Measurements from ENCODE around the gene EVI5L. TPM values are rescaled to one million over a fixed set of nuclear protein-coding genes. Genes with fewer than 3 reads are reported as not detected.
A peak's percentile ranks its signal among the peaks of the same experiment; 100 is the strongest.
"Not testable (repeated sequence)": the region's sequence is repeated elsewhere in the genome, so short reads cannot be mapped to it uniquely, and the experiment has no call there.

EVI5L gene
- polyA plus RNA-seq, 4 donors = 2.9 to 8.4 (median 5.6) TPM

DNA sequence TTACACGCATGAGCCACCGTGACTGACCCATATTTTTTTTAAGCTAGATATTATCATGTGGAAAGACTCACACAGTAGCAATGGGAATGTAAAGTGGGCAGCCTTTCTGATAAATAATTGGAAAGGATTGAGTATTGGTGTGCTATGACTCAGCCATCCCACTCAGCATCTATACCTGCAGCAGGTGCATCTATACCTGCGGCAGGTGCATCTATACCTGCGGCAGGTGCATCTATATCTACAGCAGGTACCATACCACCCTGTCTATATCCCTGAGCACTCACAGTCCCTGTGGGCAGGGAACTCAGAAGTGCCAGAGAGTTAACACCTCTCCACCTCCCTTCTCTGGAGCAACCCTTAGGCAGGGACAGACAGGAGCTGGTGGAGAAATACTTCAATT, 53.1 kb downstream of the EVI5L start:
- DNase-seq (no peak), FAIRE-seq (no peak)
- 52 to 85% (median 62%) methylated on average over 4 of the region's 4 CpGs for WGBS, 3 donors
- H3K4me3 ChIP-seq (ENCODE audit: low read depth in 1 of 3, low read length in 3 of 3) = no peak overlapping the region
- peaks cover 0 to 7% (median 0%) of the 10 kb centered on the region in 3 donors for H3K4me1 ChIP-seq (ENCODE audit: control insufficient read depth in 3 of 3, insufficient read depth in 2 of 3, low read depth in 1 of 3, low read length in 2 of 3)
- H3K9me3 ChIP-seq (ENCODE audit: control insufficient read depth in 2 of 2, insufficient read depth in 1 of 2, low read depth in 1 of 2, low read length in 1 of 2) = no peaks in the 10 kb centered on the region
- peaks cover 0 to 9% (median 0%) of the 10 kb centered on the region in 3 donors for H3K27me3 ChIP-seq (ENCODE audit: control insufficient read depth in 3 of 3, insufficient read depth in 3 of 3, low read length in 3 of 3)
- H3K36me3 ChIP-seq (ENCODE audit: control insufficient read depth in 3 of 3, insufficient read depth in 2 of 3, low read depth in 1 of 3, low read length in 3 of 3) = no peaks in the 10 kb centered on the region
- H3K27ac ChIP-seq (ENCODE audit: low read depth in 1 of 3, low read length in 2 of 3) = no peak overlapping the region

DNA sequence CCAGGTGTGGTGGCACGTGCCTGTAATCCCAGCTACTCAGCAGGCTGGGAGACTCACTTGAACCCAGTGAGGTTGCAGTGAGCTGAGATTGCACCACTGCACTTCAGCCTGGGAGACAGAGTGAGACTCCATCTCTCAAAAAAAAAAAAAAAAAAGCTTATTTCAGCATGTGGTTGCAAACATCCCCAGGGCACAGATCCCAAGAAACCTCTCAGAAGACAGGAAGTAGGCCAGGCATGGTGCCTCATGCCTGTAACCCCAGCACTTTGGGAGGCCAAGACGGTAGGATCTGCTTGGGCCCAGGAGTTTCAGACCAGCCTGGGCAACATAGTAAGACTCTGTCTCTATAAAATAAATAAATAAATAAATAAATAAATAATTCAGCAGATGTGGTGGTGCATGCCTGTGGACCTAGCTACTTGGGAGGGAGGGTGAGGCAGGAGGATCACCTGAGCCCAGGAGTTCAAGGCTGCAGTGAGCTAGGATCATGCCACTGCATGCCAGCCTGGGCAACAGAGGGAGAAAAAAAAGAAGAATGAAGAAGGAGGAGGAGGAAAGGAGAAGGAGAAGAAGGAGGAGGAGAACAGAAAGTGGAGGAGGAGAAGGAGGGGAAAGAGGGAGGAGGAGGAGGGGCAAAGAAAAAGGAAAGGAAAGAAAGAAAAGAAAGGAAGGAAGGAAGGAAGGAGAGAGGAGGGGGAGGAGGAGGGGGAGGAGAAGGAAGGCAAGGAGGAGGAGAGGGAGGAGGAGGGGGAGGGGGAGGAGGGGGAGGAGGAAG, 54.0 kb downstream of the EVI5L start:
- DNase-seq = no peak
- 79 to 90% (median 88%) methylated on average over 2 of the region's 2 CpGs for WGBS, 3 donors
- Histone ChIP-seq H3K9me3 (ENCODE audit: control insufficient read depth in 2 of 2, insufficient read depth in 1 of 2, low read depth in 1 of 2, low read length in 1 of 2) (no peaks in the 10 kb centered on the region), H3K36me3 (ENCODE audit: control insufficient read depth in 3 of 3, insufficient read depth in 2 of 3, low read depth in 1 of 3, low read length in 3 of 3) (no peaks in the 10 kb centered on the region), H3K4me1 (ENCODE audit: control insufficient read depth in 3 of 3, insufficient read depth in 2 of 3, low read depth in 1 of 3, low read length in 2 of 3) (peaks cover 0 to 8% (median 0%) of the 10 kb centered on the region in 3 donors), H3K4me3 (ENCODE audit: low read depth in 1 of 3, low read length in 3 of 3) (no peak overlapping the region), H3K27ac (ENCODE audit: low read depth in 1 of 3, low read length in 2 of 3) (no peak overlapping the region), H3K27me3 (ENCODE audit: control insufficient read depth in 3 of 3, insufficient read depth in 3 of 3, low read length in 3 of 3) (peaks cover 0 to 16% (median 2%) of the 10 kb centered on the region in 3 donors)
- no peak for FAIRE-seq

DNA sequence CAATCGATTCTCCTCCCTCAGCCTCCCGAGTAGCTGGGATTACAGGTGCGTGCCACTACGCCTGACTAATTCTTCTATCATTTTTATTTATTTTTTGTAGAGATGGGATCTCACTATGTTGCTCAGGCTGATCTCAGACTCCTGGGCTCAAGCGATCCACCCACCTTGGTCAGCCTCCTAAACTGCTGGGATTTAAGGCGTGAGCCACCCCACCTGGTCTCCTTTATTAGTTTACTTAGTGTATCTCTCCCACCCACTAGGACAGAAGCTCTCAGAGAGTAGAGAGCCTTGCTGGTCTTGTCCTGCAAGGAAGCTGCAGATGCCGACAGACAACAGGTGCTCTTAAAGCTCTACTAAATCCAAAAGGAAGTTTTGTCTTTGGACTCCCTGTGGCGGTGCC, 55.8 kb downstream of the EVI5L start:
- FAIRE-seq = no peak
- Histone ChIP-seq H3K27ac (ENCODE audit: low read depth in 1 of 3, low read length in 2 of 3) (no peak overlapping the region), H3K36me3 (ENCODE audit: control insufficient read depth in 3 of 3, insufficient read depth in 2 of 3, low read depth in 1 of 3, low read length in 3 of 3) (no peaks in the 10 kb centered on the region), H3K9me3 (ENCODE audit: control insufficient read depth in 2 of 2, insufficient read depth in 1 of 2, low read depth in 1 of 2, low read length in 1 of 2) (no peaks in the 10 kb centered on the region), H3K27me3 (ENCODE audit: control insufficient read depth in 3 of 3, insufficient read depth in 3 of 3, low read length in 3 of 3) (peaks cover 0 to 19% (median 2%) of the 10 kb centered on the region in 3 donors), H3K4me3 (ENCODE audit: low read depth in 1 of 3, low read length in 3 of 3) (no peak overlapping the region), H3K4me1 (ENCODE audit: control insufficient read depth in 3 of 3, insufficient read depth in 2 of 3, low read depth in 1 of 3, low read length in 2 of 3) (peaks cover 0 to 8% (median 0%) of the 10 kb centered on the region in 3 donors)
- 68 to 83% (median 76%) methylated on average over 8 of the region's 8 CpGs for WGBS, 3 donors
- DNase-seq = no peak

DNA sequence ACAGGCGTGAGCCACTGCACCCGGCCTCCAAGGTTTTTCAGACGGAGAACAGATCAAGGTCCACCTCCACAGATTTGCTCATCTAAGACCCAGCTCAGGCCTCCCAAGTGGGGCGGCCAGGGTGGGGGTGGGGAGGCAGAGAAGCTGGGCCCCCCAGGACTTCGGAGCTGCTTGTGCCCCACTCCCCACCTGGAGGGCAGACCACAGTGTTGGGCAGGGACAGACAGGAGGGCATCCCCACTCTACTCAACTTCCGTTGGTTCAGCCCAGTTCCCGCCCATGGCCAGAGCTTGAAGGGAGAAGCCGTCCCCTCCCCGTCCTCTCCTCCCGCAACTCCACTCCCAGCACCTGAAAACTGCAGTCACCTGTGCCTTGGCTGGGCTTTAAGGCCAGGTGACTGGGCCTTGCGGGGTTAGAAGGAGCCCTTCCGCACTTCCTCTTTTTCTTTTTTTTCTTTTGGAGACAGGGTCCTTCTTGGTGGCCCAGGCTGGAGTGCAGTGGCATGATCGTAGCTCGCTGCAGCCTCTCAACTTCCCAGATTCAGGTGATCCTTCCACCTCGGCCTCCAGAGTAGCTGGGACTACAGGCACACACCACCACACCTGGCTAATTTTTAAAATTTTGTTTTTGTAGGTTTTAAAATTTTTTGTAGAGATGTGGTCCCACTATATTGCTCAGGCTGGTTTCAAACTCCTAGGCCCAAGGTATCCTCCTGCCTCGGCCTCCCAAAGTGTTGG, 57.6 kb downstream of the EVI5L start:
- 39 to 68% (median 50%) methylated on average over 16 of the region's 16 CpGs for WGBS, 3 donors
- no peak for FAIRE-seq

DNA sequence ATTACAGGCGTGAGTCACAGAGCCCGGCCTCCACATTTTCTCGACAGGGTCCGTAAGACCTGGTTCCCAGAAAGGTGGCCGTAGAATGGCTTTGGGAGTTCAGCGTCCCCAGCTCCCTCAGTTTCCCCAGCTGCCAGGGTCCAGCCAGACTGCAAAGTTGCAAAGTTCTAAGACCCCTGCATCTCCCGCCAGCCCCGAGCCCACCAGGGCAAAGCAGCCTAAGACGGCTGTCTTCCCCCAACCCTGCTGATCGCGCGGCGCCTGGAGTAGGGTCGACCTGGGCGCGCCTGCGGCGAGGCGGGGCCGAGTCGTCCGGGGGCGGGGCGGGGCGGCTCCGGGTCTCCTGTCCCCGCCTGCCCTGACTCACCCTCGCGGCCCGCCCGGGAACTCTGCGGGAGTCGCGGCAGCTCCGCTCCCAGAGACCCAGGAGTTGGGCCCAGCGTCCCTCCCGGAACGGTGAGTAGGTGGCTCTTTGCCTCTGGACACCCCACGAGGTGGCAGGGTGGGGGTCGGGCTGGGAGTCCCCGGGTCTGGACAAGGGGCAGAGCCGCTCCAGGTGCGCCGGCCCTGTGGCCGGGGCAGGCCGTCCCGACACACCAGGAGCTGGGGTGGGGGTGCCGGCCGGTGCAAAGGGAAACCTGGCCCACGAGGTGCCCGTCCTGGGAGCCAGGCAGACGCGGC, 58.3 kb downstream of the EVI5L start, which contains the start of gene LRRC8E:
LRRC8E (plus strand) TSS at position 366 of the 681 bp plus-strand sequence. CDS start 7,094 bp downstream, outside the sequence.
- H3K36me3 ChIP-seq (ENCODE audit: control insufficient read depth in 3 of 3, insufficient read depth in 2 of 3, low read depth in 1 of 3, low read length in 3 of 3) = no peaks in the 10 kb centered on the region
- peak; percentile 72 to 80 for DNase-seq
- peaks cover 0 to 8% (median 0%) of the 10 kb centered on the region in 3 donors for H3K4me1 ChIP-seq (ENCODE audit: control insufficient read depth in 3 of 3, insufficient read depth in 2 of 3, low read depth in 1 of 3, low read length in 2 of 3)
- FAIRE-seq = no peak
- H3K4me3 ChIP-seq (ENCODE audit: low read depth in 1 of 3, low read length in 3 of 3) = peak within 1 kb of the TSS; percentile 26 to 39 (median 28)
- H3K27me3 ChIP-seq (ENCODE audit: control insufficient read depth in 3 of 3, insufficient read depth in 3 of 3, low read length in 3 of 3) = peaks cover 0 to 19% (median 2%) of the 10 kb centered on the region in 3 donors
- WGBS, 3 donors = 7 to 9% (median 7%) methylated on average over 53 of the region's 53 CpGs
- H3K27ac ChIP-seq (ENCODE audit: low read depth in 1 of 3, low read length in 2 of 3) = no peak within 1 kb of the TSS
- H3K9me3 ChIP-seq (ENCODE audit: control insufficient read depth in 2 of 2, insufficient read depth in 1 of 2, low read depth in 1 of 2, low read length in 1 of 2) = no peaks in the 10 kb centered on the region

More for the DNA sequence above, 57.6 kb downstream of the EVI5L start:
- Histone ChIP-seq H3K4me3 (ENCODE audit: low read depth in 1 of 3, low read length in 3 of 3) (no peak overlapping the region), H3K36me3 (ENCODE audit: control insufficient read depth in 3 of 3, insufficient read depth in 2 of 3, low read depth in 1 of 3, low read length in 3 of 3) (no peaks in the 10 kb centered on the region), H3K9me3 (ENCODE audit: control insufficient read depth in 2 of 2, insufficient read depth in 1 of 2, low read depth in 1 of 2, low read length in 1 of 2) (no peaks in the 10 kb centered on the region), H3K27ac (ENCODE audit: low read depth in 1 of 3, low read length in 2 of 3) (no peak overlapping the region), H3K27me3 (ENCODE audit: control insufficient read depth in 3 of 3, insufficient read depth in 3 of 3, low read length in 3 of 3) (peaks cover 0 to 19% (median 2%) of the 10 kb centered on the region in 3 donors), H3K4me1 (ENCODE audit: control insufficient read depth in 3 of 3, insufficient read depth in 2 of 3, low read depth in 1 of 3, low read length in 2 of 3) (peaks cover 0 to 8% (median 0%) of the 10 kb centered on the region in 3 donors)
- DNase-seq = no peak

DNA sequence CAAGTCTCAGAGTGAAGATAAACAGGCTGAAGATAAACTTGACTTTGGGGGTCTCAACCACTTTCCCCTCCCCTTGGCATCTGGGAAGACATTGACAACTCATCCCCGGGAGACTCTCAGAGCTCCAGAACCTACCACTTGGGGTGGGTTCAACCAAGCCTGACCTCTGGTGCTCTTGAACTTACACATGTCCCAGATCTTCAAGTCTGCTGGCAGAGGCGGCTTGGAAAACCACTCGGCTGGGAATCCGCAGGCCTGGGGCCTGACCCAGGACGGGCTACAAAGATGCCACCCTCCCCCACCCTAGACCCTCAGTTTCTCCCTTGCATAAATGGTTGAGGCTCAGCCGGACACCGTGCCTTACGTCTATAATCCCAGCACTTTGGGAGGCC, 58.8 kb downstream of the EVI5L start:
- DNase-seq (no peak), FAIRE-seq (no peak)
- Histone ChIP-seq H3K27ac (ENCODE audit: low read depth in 1 of 3, low read length in 2 of 3) (no peak overlapping the region), H3K27me3 (ENCODE audit: control insufficient read depth in 3 of 3, insufficient read depth in 3 of 3, low read length in 3 of 3) (peaks cover 0 to 19% (median 2%) of the 10 kb centered on the region in 3 donors), H3K4me3 (ENCODE audit: low read depth in 1 of 3, low read length in 3 of 3) (peak overlapping the region; percentile 26 to 39 (median 28)), H3K36me3 (ENCODE audit: control insufficient read depth in 3 of 3, insufficient read depth in 2 of 3, low read depth in 1 of 3, low read length in 3 of 3) (no peaks in the 10 kb centered on the region), H3K9me3 (ENCODE audit: control insufficient read depth in 2 of 2, insufficient read depth in 1 of 2, low read depth in 1 of 2, low read length in 1 of 2) (no peaks in the 10 kb centered on the region), H3K4me1 (ENCODE audit: control insufficient read depth in 3 of 3, insufficient read depth in 2 of 3, low read depth in 1 of 3, low read length in 2 of 3) (peaks cover 0 to 8% (median 0%) of the 10 kb centered on the region in 3 donors)
- WGBS, 3 donors = 73 to 78% (median 74%) methylated on average over 8 of the region's 8 CpGs

DNA sequence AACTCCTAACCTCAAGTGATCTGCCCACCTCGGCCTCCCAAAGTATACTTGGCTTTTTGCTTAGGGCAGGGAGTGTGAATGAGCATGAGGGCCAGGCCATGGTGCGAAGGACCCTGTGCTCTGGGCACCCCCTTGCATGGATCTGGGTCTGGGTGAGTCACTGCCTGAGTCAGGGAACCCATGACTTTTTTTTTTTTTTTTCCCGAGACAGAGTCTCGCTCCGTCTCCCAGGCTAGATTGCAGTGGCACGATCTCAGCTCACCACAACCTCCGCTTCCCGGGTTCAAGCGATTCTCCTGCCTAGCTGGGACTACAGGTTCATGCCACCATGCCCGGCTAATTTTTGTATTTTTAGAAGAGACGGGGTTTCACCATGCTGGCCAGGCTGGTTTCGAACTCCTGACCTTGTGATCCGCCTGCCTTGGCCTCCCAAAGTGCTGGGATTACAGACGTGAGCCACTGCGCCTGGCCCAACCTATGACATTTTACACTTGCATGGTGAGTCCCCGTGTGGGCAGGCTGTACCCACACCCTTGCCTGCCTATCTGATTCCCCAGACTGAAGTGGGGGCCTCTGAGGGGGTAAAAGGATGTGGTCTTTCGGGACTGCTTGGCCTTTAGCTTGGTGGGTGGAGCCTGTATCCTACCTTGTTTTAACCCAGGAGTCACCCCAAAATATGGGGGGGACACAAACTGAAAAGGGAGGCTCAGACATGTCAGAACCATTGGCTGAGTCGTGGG, 63.5 kb downstream of the EVI5L start:
- not testable (repeated sequence) for H3K27me3 ChIP-seq (ENCODE audit: control insufficient read depth in 3 of 3, insufficient read depth in 3 of 3, low read length in 3 of 3); H3K4me3 ChIP-seq (ENCODE audit: low read depth in 1 of 3, low read length in 3 of 3); H3K9me3 ChIP-seq (ENCODE audit: control insufficient read depth in 2 of 2, insufficient read depth in 1 of 2, low read depth in 1 of 2, low read length in 1 of 2); DNase-seq; H3K27ac ChIP-seq (ENCODE audit: low read depth in 1 of 3, low read length in 2 of 3); H3K36me3 ChIP-seq (ENCODE audit: control insufficient read depth in 3 of 3, insufficient read depth in 2 of 3, low read depth in 1 of 3, low read length in 3 of 3); FAIRE-seq; H3K4me1 ChIP-seq (ENCODE audit: control insufficient read depth in 3 of 3, insufficient read depth in 2 of 3, low read depth in 1 of 3, low read length in 2 of 3)
- 80 to 83% (median 81%) methylated on average over 17 to 18 of the region's 18 CpGs for WGBS, 3 donors
